IMR-90 (cell line): Measurements from ENCODE around the gene KCNQ1. TPM values are rescaled to one million over a fixed set of nuclear protein-coding genes. Genes with fewer than 3 reads are reported as not detected.

ENCODE experiments used
- ATAC-seq: fragments of 200-7000 bp; cut with Tn5 transposase; 2 replicates; pipeline ENCODE4 v1.9.1; 2020; ENCODE audit warnings: low read depth, mild to moderate bottlenecking, moderate library complexity
- BruUV-seq: library from RNA; stranded (reverse); fragments of 400-500 nt; replicated peaks from 2 replicates; lab custom pipeline; 2021; lab: Mats Ljungman, UMichigan
- CTCF ChIA-PET: fragments of 300-600 bp; formaldehyde crosslinking; extraction: SDS; loops from one replicate; lab custom pipeline; 2021; ENCODE audit warnings: antibody characterized with exemption; lab: Yijun Ruan, JAX
- POLR2A ChIA-PET: fragments of 300-600 bp; sonication (Branson Sonifier 250); formaldehyde crosslinking; loops from one replicate; lab custom pipeline; 2022; ENCODE audit warnings: antibody characterized with exemption; ENCODE audit not compliant: unreplicated experiment; lab: Charles Lee
- DNase-seq: peaks from one replicate; pipeline ENCODE4 v3.0.0; 2013
- H2AFZ ChIP-seq: replicated peaks from 2 replicates; pipeline ENCODE3; 2013; ENCODE audit warnings: low read length, mild to moderate bottlenecking; ENCODE audit not compliant: poor library complexity
- H2AK5ac ChIP-seq: 2 replicates; pipeline ENCODE4 v1.6.1; 2013; ENCODE audit warnings: low read depth, low read length, inconsistent platforms
- H2AK9ac ChIP-seq: replicated peaks from 2 replicates; pipeline ENCODE3; 2013; ENCODE audit warnings: mild to moderate bottlenecking, low read depth, low read length, moderate library complexity; ENCODE audit not compliant: poor library complexity
- H2BK120ac ChIP-seq: 2 replicates; pipeline ENCODE4 v1.6.1; 2013; ENCODE audit warnings: low read depth, low read length, inconsistent platforms
- H2BK15ac ChIP-seq: 3 replicates; pipeline ENCODE4 v1.6.1; 2013; ENCODE audit warnings: low read depth, low read length, inconsistent platforms
- H2BK20ac ChIP-seq: 2 replicates; pipeline ENCODE4 v1.6.1; 2013; ENCODE audit warnings: low read depth, mild to moderate bottlenecking, inconsistent platforms, low read length, moderate library complexity
- H2BK5ac ChIP-seq: 2 replicates; pipeline ENCODE4 v1.6.1; 2013; ENCODE audit warnings: mild to moderate bottlenecking, low read depth, low read length, inconsistent platforms; ENCODE audit not compliant: poor library complexity, severe bottlenecking
- H3K14ac ChIP-seq: replicated peaks from 2 replicates; pipeline ENCODE4 v1.6.1; 2013; ENCODE audit warnings: low read depth, low read length, inconsistent platforms
- H3K18ac ChIP-seq: 2 replicates; pipeline ENCODE4 v1.6.1; 2013; ENCODE audit warnings: low read depth, low read length, control low read depth
- H3K23ac ChIP-seq: 2 replicates; pipeline ENCODE4 v1.6.1; 2013; ENCODE audit warnings: low read depth, low read length, inconsistent platforms
- H3K27ac ChIP-seq: 2 replicates; pipeline ENCODE4 v1.5.1; 2013; ENCODE audit warnings: mild to moderate bottlenecking, control low read depth, low read length; ENCODE audit not compliant: insufficient read depth
- H3K27me3 ChIP-seq: 2 replicates; pipeline ENCODE4 v1.6.1; 2013; ENCODE audit warnings: low read length; ENCODE audit not compliant: control insufficient read depth, insufficient read depth
- H3K36me3 ChIP-seq: 2 replicates; pipeline ENCODE4 v1.6.1; 2013; ENCODE audit warnings: low read length, mixed read lengths; ENCODE audit not compliant: control insufficient read depth, insufficient read depth
- H3K4ac ChIP-seq: 2 replicates; pipeline ENCODE4 v1.6.1; 2013; ENCODE audit warnings: low read depth, low read length, inconsistent platforms
- H3K4me1 ChIP-seq: 2 replicates; pipeline ENCODE4 v1.6.1; 2013; ENCODE audit warnings: low read length, mixed read lengths; ENCODE audit not compliant: control insufficient read depth, insufficient read depth
- H3K4me2 ChIP-seq: 2 replicates; pipeline ENCODE4 v1.6.1; 2013; ENCODE audit warnings: low read depth, mild to moderate bottlenecking, control low read depth, low read length, moderate library complexity
- H3K4me3 ChIP-seq: 2 replicates; pipeline ENCODE4 v1.5.1; 2013; ENCODE audit warnings: low read depth, mild to moderate bottlenecking, control low read depth, low read length, moderate library complexity; ENCODE audit not compliant: insufficient read depth
- H3K56ac ChIP-seq: 2 replicates; pipeline ENCODE4 v1.6.1; 2013; ENCODE audit warnings: low read length, inconsistent platforms; ENCODE audit not compliant: insufficient read depth; ENCODE audit errors: extremely low read depth
- H3K79me1 ChIP-seq, 2 experiments: 2 replicates each; pipeline ENCODE4 v1.6.1; 2013; ENCODE audit warnings: low read length in 2 of 2, inconsistent platforms in 1 of 2, low read depth in 1 of 2
- H3K9ac ChIP-seq: 2 replicates; pipeline ENCODE4 v1.6.1; 2013; ENCODE audit warnings: low read depth, low read length, control low read depth
- H3K9me1 ChIP-seq: 2 replicates; pipeline ENCODE4 v1.6.1; 2013; ENCODE audit warnings: low read length, inconsistent platforms; ENCODE audit not compliant: insufficient read depth
- H3K9me3 ChIP-seq: 2 replicates; pipeline ENCODE4 v1.6.1; 2013; ENCODE audit warnings: low read length; ENCODE audit not compliant: control insufficient read depth, insufficient read depth
- H4K20me1 ChIP-seq: 2 replicates; pipeline ENCODE4 v1.6.1; 2013; ENCODE audit warnings: low read length, inconsistent platforms; ENCODE audit not compliant: insufficient read depth
- H4K5ac ChIP-seq: 2 replicates; pipeline ENCODE4 v1.6.1; 2013; ENCODE audit warnings: mild to moderate bottlenecking, low read depth, low read length, control low read depth
- H4K8ac ChIP-seq, 2 experiments: 2 replicates each; pipeline ENCODE4 v1.6.1; 2013; ENCODE audit warnings: low read depth in 2 of 2, low read length in 2 of 2, control low read depth in 1 of 2, inconsistent platforms in 1 of 2
- H4K91ac ChIP-seq: 2 replicates; pipeline ENCODE4 v1.6.1; 2013; ENCODE audit warnings: low read depth, low read length, inconsistent platforms; ENCODE audit not compliant: insufficient read depth
- CEBPB ChIP-seq: IDR thresholded peaks from 2 replicates; pipeline ENCODE4 v1.6.1; 2012; ENCODE audit warnings: low read depth, low read length, improper control_type of control experiment
- CHD1 ChIP-seq: IDR thresholded peaks from 2 replicates; pipeline ENCODE4 v1.6.1; 2012; ENCODE audit warnings: low read depth, low read length, improper control_type of control experiment
- CTCF ChIP-seq: conservative IDR thresholded peaks from 2 replicates; pipeline ENCODE4 v1.5.1; 2012; ENCODE audit warnings: mild to moderate bottlenecking, low read depth, low read length, improper control_type of control experiment
- FOS ChIP-seq: fragments of 150-350 bp; IDR thresholded peaks from 2 replicates; pipeline ENCODE4 v1.6.1; 2016; ENCODE audit warnings: low read depth, low read length
- MAFK ChIP-seq: IDR thresholded peaks from 2 replicates; pipeline ENCODE4 v1.6.1; 2012; ENCODE audit warnings: low read depth, low read length, improper control_type of control experiment
- NFE2L2 ChIP-seq: fragments of 150-350 bp; IDR thresholded peaks from 2 replicates; pipeline ENCODE4 v1.6.1; 2016; ENCODE audit warnings: low read depth, mild to moderate bottlenecking, low read length
- POLR2A ChIP-seq: IDR thresholded peaks from 2 replicates; pipeline ENCODE4 v1.6.1; 2012; ENCODE audit warnings: mild to moderate bottlenecking, low read depth, low read length
- RAD21 ChIP-seq: IDR thresholded peaks from 2 replicates; pipeline ENCODE4 v1.6.1; 2012; ENCODE audit warnings: low read length, improper control_type of control experiment
- SMC3 ChIP-seq: fragments of 150-350 bp; IDR thresholded peaks from 2 replicates; pipeline ENCODE4 v1.6.1; 2016; ENCODE audit warnings: low read depth, mild to moderate bottlenecking, antibody characterized with exemption, low read length, moderate library complexity
- WGBS, 2 experiments: methylation state at CpG; one replicate each; pipeline versions ENCODE4 v1.1.5 to v1.1.7; 2013; ENCODE audit warnings: missing lambda C conversion rate in 2 of 2; ENCODE audit not compliant: insufficient read length in 1 of 2; ENCODE audit errors: extremely low coverage in 2 of 2; 5-methylcytosine and 5-hydroxymethylcytosine counted together
- dilution Hi-C: fragments of 300-500 bp; cut with HindIII; formaldehyde crosslinking; loops from one replicate; pipeline ENCODE4 v1.14.3; 2018; ENCODE audit warnings: low sequenced_read_pairs; ENCODE audit not compliant: unreplicated experiment
- in situ Hi-C: fragments of 300-500 bp; cut with MboI; formaldehyde crosslinking; loops from 3 replicates; pipeline ENCODE4 v1.14.3; 2019; ENCODE audit warnings: low sequenced_read_pairs, inconsistent platforms, mixed read lengths
- intact Hi-C: fragments of 100-400 bp; cut with micrococcal nuclease; formaldehyde crosslinking; loops from 2 replicates; pipeline ENCODE4 v1.10.0; 2022
- polyA plus RNA-seq, 3 experiments: library from polyadenylated mRNA; depleted of rRNA; stranded (reverse); fragments of >200 nt; gene quantifications; 2 replicates each; pipeline ENCODE4 v1.2.3, GENCODE V29; 2012; ENCODE audit warnings: low replicate concordance in 1 of 3
- total RNA-seq: library from RNA; depleted of rRNA; stranded (reverse); fragments of >200 nt; gene quantifications from 2 replicates; pipeline ENCODE4 v1.2.3, GENCODE V29; 2012
- TF ChIP-seq, protein P1 (sequence below): fragments of 150-350 bp; IDR thresholded peaks from 2 replicates; pipeline ENCODE4 v1.6.1; 2016; ENCODE audit warnings: low read depth, mild to moderate bottlenecking, low read length, moderate library complexity, borderline replicate concordance

Gene KCNQ1
- total and polyA plus RNA-seq, 2 of the 4 experiments (the other 2 are of a cell fraction), result 0.07 TPM; not detected in 1

GRCh38 chr11:2584812-2585565 is 140.2 kb downstream of the KCNQ1 start (continued):
- TF ChIP-seq FOS, result no peak

DNA sequence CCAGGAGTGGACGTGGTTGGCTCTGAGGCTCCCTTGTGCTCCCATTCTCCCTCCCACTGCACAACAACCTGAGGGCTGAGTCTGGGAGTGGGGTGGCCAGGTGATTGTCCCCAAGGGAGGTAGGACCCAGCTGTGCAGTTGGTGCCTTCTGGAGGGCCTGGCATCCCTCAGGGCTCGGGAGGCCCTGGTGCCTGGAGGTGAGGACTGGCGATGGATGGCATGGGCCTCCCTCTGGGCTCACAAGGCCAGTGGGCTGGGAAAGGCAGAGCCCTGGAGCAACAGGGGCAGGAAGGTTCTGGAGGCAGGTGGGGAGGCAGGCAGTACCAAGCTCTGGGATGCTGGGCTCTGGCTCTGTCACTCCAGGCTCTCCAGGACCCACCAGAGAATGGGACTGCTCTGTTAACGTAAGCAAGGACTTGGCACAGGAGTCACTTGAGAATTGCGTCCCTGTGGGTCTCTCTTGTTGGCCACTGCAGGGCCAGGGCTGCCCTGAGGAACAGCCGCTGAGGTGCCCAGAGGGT is 140.8 kb downstream of the KCNQ1 start:
- no peak for DNase-seq
- no peak overlapping the region for H3K9ac ChIP-seq
- no peaks in the 10 kb centered on the region for H3K79me1 ChIP-seq
- H3K56ac ChIP-seq, result no peak overlapping the region
- no peak overlapping the region for H3K4ac ChIP-seq
- TF ChIP-seq CTCF, result no peak
- no peak for TF ChIP-seq CHD1
- no peak for TF ChIP-seq CEBPB
- TF ChIP-seq SMC3, result no peak
- TF ChIP-seq, protein P1, sequence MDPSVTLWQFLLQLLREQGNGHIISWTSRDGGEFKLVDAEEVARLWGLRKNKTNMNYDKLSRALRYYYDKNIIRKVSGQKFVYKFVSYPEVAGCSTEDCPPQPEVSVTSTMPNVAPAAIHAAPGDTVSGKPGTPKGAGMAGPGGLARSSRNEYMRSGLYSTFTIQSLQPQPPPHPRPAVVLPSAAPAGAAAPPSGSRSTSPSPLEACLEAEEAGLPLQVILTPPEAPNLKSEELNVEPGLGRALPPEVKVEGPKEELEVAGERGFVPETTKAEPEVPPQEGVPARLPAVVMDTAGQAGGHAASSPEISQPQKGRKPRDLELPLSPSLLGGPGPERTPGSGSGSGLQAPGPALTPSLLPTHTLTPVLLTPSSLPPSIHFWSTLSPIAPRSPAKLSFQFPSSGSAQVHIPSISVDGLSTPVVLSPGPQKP, result no peak
- TF ChIP-seq RAD21, result no peak
- TF ChIP-seq POLR2A, result no peak
- no peak for TF ChIP-seq NFE2L2
- no peak for TF ChIP-seq MAFK
- H3K4me2 ChIP-seq, result no peak overlapping the region
- no peak overlapping the region for H2AFZ ChIP-seq
- in situ Hi-C loops, result no loop called here
- no peak for ATAC-seq
- no peak overlapping the region for H3K18ac ChIP-seq
- H4K20me1 ChIP-seq, result no peaks in the 10 kb centered on the region
- H3K14ac ChIP-seq, result no peak overlapping the region
- intact Hi-C loops, result no loop called here
- no peak overlapping the region for H3K4me3 ChIP-seq
- no TSS peak for BruUV-seq
- H3K36me3 ChIP-seq, result no peaks in the 10 kb centered on the region
- no peak overlapping the region for H4K5ac ChIP-seq
- 83% methylated on average over 2 of the region's 6 CpGs; no CpG with 5 or more reads in 1 of the 2 experiments for WGBS, 2 experiments
- peaks cover 17% of the 10 kb centered on the region; the same call in 1 of the 2 replicates for H3K27me3 ChIP-seq
- H2AK9ac ChIP-seq, result no peak overlapping the region
- no peak overlapping the region for H4K8ac ChIP-seq
- H2BK5ac ChIP-seq, result no peak overlapping the region
- H3K4me1 ChIP-seq, result no peaks in the 10 kb centered on the region
- H2BK20ac ChIP-seq, result no peak overlapping the region
- H4K91ac ChIP-seq, result no peak overlapping the region
- no peak overlapping the region for H3K27ac ChIP-seq
- ChIA-PET CTCF (no interaction called here), POLR2A (no interaction called here)
- no peak overlapping the region for H3K23ac ChIP-seq
- H2BK120ac ChIP-seq, result no peak overlapping the region
- H3K9me1 ChIP-seq, result no peaks in the 10 kb centered on the region; the same call in 1 of the 2 replicates
- dilution Hi-C loops, result no loop called here
- H2BK15ac ChIP-seq, result no peak overlapping the region
- H2AK5ac ChIP-seq, result no peak overlapping the region
- H3K9me3 ChIP-seq, result no peaks in the 10 kb centered on the region
